Measurements from ENCODE around the gene WDR70.
"Not testable (repeated sequence)": the region's sequence is repeated elsewhere in the genome, so short reads cannot be mapped to it uniquely, and the experiment has no call there.

Gene WDR70

DNA sequence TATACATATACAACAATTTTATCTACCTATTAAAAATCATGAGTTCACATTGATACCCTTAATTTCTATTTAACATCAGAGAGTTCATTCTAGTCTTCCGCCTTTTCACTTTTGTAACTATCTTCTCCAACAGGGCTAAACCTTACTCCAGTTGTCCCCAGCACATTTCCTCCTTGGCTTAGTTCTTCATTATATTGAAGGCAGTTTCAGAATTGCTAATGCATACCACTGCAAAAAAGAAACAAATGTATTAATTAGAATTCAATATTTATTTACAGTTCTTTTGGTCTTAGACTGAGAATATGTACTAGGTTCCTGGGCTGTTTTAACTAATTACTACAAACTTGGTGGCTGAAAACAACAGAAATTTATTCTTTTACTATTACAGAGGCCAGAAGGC, 132.5 kb downstream of the WDR70 start:
- H3K4me1 Mint-ChIP-seq: no peaks in the 10 kb centered on the region
- peaks cover 3% of the 10 kb centered on the region for H3K27me3 Mint-ChIP-seq (ENCODE audit: low read depth)
- TF ChIP-seq, protein P1, sequence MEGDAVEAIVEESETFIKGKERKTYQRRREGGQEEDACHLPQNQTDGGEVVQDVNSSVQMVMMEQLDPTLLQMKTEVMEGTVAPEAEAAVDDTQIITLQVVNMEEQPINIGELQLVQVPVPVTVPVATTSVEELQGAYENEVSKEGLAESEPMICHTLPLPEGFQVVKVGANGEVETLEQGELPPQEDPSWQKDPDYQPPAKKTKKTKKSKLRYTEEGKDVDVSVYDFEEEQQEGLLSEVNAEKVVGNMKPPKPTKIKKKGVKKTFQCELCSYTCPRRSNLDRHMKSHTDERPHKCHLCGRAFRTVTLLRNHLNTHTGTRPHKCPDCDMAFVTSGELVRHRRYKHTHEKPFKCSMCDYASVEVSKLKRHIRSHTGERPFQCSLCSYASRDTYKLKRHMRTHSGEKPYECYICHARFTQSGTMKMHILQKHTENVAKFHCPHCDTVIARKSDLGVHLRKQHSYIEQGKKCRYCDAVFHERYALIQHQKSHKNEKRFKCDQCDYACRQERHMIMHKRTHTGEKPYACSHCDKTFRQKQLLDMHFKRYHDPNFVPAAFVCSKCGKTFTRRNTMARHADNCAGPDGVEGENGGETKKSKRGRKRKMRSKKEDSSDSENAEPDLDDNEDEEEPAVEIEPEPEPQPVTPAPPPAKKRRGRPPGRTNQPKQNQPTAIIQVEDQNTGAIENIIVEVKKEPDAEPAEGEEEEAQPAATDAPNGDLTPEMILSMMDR (IDR thresholded peaks at IDR 0.05; ENCODE audit: unreplicated experiment in 3 of 3): no peak

DNA sequence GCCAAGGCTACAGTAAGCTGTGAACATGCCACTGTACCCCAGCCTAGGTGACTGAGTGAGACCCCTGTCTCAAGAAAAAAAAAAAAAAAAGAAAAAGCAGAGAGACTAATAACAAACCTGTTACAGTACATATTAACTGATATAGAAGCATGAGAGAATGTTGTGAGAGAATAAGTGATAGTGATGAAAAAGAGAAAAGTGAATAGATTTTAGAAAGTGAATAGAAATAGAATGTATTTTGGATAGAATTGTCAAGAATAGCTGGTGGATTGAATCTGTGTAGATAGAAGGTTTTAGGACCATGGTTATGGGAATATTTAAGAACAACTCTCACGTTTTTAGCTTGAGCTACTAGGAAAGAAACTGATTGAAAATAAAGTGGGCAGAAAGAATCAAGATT, 135.8 kb downstream of the WDR70 start:
- Mint-ChIP-seq H3K4me1 (no peaks in the 10 kb centered on the region), H3K27me3 (ENCODE audit: low read depth) (no peaks in the 10 kb centered on the region), H3K27ac (no peak overlapping the region), H3K36me3 (ENCODE audit: low read depth) (peaks cover 22% of the 10 kb centered on the region), H3K9me3 (peaks cover 11% of the 10 kb centered on the region), H3K4me3 (no peak overlapping the region)
- TF ChIP-seq, protein P1 (IDR thresholded peaks at IDR 0.05; ENCODE audit: unreplicated experiment in 3 of 3): no peak

More for the DNA sequence above, 132.5 kb downstream of the WDR70 start:
- Mint-ChIP-seq H3K27ac (no peak overlapping the region), H3K36me3 (ENCODE audit: low read depth) (peaks cover 3% of the 10 kb centered on the region), H3K4me3 (no peak overlapping the region), H3K9me3 (no peaks in the 10 kb centered on the region)

DNA sequence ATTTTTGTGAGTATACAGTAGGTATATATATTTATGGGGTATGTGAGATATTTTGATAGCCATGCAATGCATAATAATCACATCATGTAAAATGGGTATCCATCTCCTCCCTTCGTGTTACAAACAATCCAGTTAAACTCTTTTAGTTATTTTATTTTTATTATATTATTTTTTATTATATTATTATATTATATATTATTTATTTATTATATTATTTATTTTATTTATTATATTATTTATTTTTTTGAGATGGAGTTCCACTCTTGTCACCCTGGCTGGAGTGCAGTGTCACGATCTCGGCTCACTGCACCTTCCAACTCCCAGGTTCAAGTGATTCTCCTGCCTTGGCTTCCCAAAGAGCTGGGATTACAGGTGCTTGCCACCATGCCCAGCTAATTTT, 138.6 kb downstream of the WDR70 start:
- Mint-ChIP-seq H3K4me3 (no peak overlapping the region), H3K27me3 (ENCODE audit: low read depth) (no peaks in the 10 kb centered on the region), H3K4me1 (no peaks in the 10 kb centered on the region), H3K36me3 (ENCODE audit: low read depth) (peaks cover 48% of the 10 kb centered on the region), H3K27ac (no peak overlapping the region), H3K9me3 (peaks cover 20% of the 10 kb centered on the region)
- TF ChIP-seq, protein P1 (IDR thresholded peaks at IDR 0.05; ENCODE audit: unreplicated experiment in 3 of 3): no peak

DNA sequence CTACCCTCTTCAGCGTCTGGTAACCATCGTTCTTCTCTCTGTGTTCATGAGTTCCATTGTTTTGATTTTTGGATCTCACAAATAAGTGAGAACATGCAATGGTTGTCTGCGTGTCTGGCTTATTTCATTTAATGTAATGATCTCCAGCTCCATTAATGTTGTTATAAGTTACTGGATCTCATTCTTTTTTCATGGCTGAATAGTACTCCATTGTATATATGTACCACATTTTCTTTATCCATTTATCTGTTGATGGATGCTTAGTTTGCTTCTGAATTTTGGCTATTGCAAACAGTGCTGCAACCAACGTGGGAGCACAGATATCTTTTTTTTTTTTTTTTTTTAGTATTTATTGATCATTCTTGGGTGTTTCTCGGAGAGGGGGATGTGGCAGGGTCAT, 139.2 kb downstream of the WDR70 start:
- not testable (repeated sequence) for H3K27ac Mint-ChIP-seq

DNA sequence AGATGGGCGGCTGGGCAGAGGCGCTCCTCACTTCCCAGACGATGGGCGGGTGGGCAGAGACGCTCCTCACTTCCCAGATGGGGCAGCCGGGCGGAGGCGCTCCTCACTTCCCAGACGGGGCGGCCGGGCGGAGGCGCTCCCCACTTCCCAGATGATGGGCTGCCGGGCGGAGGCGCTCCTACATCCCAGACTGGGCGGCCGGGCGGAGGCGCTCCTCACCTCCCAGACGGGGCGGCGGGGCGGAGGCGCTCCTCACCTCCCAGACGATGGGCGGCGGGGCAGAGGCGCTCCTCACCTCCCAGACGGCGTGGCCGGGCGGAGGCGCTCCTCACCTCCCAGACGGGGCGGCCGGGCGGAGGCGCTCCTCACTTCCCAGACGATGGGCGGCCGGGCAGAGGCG, 140.2 kb downstream of the WDR70 start:
- no peaks in the 10 kb centered on the region for H3K4me1 Mint-ChIP-seq
- no peaks in the 10 kb centered on the region for H3K27me3 Mint-ChIP-seq (ENCODE audit: low read depth)
- no peak overlapping the region for H3K4me3 Mint-ChIP-seq
- TF ChIP-seq, protein P1 (IDR thresholded peaks at IDR 0.05; ENCODE audit: unreplicated experiment in 3 of 3): no peak
- H3K9me3 Mint-ChIP-seq: peaks cover 29% of the 10 kb centered on the region
- H3K36me3 Mint-ChIP-seq (ENCODE audit: low read depth): peaks cover 62% of the 10 kb centered on the region
- no peak overlapping the region for H3K27ac Mint-ChIP-seq

More for the DNA sequence above, 139.2 kb downstream of the WDR70 start:
- peaks cover 53% of the 10 kb centered on the region for H3K36me3 Mint-ChIP-seq (ENCODE audit: low read depth)
- not testable (repeated sequence) for H3K4me1 Mint-ChIP-seq; H3K27me3 Mint-ChIP-seq (ENCODE audit: low read depth); H3K4me3 Mint-ChIP-seq
- peaks cover 21% of the 10 kb centered on the region for H3K9me3 Mint-ChIP-seq

DNA sequence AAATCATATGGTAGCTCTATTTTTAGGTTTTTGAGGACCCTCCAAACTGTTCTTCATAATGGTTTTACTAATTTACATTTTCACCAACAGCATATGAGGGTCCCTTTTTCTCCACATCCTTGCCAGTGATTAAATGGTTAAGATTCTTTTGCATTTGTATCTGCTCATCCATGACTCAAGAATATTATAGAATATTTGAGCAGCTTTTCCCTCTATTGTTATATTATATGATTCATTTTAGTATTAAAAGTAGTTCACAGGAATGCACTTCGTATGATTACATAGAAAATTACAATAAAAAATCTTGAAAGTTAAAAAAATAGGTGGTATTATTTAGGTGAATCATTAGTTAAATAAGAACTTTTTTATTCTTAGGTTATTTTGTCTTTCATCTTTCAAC, 140.7 kb downstream of the WDR70 start:
- TF ChIP-seq, protein P1 (IDR thresholded peaks at IDR 0.05; ENCODE audit: unreplicated experiment in 3 of 3): no peak
- no peaks in the 10 kb centered on the region for H3K4me1 Mint-ChIP-seq
- H3K36me3 Mint-ChIP-seq (ENCODE audit: low read depth): peaks cover 67% of the 10 kb centered on the region

More for the DNA sequence above, 140.7 kb downstream of the WDR70 start:
- no peak overlapping the region for H3K4me3 Mint-ChIP-seq
- H3K27me3 Mint-ChIP-seq (ENCODE audit: low read depth): no peaks in the 10 kb centered on the region
- H3K9me3 Mint-ChIP-seq: peaks cover 34% of the 10 kb centered on the region
- no peak overlapping the region for H3K27ac Mint-ChIP-seq

Data from nephron (organoid).